Measurements from ENCODE around the gene NAPSA.

Gene NAPSA

GRCh38 chr19:50383852-50384684 lies 18.6 kb upstream of the NAPSA start, which contains the start of gene POLD1:
Gene POLD1, plus strand, starts transcription at chr19:50384347. Its CDS starts 14,505 bp downstream, at chr19:50398852.
- DNase-seq, result peak; percentile 100

GRCh38 chr19:50383001-50383851 lies 17.8 kb upstream of the NAPSA start:
- DNase-seq, result no peak

DNA sequence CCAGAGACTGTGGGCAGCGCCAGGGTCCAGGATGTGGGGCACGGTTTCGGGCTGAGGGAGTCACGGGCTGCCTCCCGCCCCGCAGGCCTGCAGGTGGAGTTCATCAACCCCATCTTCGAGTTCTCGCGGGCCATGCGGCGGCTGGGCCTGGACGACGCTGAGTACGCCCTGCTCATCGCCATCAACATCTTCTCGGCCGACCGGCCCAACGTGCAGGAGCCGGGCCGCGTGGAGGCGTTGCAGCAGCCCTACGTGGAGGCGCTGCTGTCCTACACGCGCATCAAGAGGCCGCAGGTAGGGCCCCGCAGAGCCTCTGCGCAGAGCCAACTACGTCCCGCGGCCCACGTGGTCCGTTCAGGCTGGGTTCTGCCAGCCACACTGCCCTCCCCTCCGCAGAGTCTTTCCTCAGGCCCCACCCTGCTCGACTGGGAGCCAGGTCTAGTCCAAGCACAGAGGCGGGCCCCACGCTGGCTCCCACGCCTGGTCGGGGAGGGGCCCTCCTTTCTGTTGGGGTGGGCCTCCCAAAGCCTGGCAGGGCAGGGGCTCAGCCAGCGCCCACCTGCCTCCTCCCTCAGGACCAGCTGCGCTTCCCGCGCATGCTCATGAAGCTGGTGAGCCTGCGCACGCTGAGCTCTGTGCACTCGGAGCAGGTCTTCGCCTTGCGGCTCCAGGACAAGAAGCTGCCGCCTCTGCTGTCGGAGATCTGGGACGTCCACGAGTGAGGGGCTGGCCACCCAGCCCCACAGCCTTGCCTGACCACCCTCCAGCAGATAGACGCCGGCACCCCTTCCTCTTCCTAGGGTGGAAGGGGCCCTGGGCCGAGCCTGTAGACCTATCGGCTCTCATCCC lies 16.7 kb upstream of the NAPSA start:
- DNase-seq, result no peak

- no peak for DNase-seq
Observed at GRCh38 chr19:50380751-50381151, 15.3 kb upstream of the NAPSA start.

DNA sequence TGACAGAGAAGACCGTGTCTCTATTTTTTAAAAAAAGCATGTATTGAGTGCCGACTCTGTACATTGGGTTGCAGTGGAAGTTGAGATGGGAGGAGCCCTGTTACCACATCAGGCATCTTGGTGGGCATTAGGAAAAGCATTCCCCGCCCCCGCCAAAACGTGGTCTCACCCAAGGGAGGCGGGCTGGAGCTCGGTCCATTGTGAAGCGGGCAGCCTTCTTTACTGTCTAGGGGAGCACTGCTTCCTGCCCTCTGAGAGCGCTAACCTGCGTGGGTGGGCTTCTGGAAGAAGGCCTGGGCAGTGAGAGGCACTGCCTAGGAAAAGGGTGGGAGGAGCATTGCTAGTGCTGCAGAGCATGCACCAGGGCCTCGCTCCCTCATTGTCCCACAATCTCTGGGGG lies 14.7 kb upstream of the NAPSA start:
- DNase-seq, result no peak

- DNase-seq, result no peak
Observed at GRCh38 chr19:50379602-50380001, 14.2 kb upstream of the NAPSA start.

- no peak for DNase-seq
Observed at GRCh38 chr19:50378863-50379236, 13.4 kb upstream of the NAPSA start.

DNA sequence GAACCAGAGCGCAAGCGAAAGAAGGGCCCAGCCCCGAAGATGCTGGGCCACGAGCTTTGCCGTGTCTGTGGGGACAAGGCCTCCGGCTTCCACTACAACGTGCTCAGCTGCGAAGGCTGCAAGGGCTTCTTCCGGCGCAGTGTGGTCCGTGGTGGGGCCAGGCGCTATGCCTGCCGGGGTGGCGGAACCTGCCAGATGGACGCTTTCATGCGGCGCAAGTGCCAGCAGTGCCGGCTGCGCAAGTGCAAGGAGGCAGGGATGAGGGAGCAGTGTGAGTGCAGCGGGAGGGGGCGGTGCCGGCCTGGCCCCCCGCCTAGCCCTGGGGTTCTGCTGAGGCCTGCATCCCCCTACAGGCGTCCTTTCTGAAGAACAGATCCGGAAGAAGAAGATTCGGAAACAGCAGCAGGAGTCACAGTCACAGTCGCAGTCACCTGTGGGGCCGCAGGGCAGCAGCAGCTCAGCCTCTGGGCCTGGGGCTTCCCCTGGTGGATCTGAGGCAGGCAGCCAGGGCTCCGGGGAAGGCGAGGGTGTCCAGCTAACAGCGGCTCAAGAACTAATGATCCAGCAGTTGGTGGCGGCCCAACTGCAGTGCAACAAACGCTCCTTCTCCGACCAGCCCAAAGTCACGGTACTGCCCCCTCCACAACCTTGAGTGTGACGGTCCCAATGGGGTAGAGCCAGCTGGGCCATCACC lies 12.9 kb upstream of the NAPSA start:
- DNase-seq, result no peak

GRCh38 chr19:50377517-50377916 lies 12.1 kb upstream of the NAPSA start:
- no peak for DNase-seq

DNA sequence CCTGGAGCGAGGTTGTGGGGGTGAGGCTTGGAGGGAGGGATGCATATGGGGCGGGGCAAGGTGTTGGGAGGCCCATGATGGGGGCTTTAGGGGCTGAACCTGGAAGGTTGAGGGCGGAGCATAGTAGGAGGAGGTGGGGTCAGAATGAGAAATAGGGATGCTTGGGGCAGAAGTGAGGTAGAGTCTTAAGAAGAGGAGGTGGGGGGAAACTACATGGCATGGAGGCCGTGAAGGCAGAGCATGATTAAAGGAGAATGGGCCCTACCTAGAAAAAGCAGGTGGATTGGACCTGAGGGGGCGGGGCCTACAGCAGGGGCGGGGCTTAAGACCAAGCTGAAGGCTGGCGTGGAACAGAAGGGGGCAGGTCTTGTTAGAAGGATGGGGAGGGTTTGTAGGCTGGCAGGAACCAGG lies 11.6 kb upstream of the NAPSA start:
- peak; percentile 55 for DNase-seq

DNA sequence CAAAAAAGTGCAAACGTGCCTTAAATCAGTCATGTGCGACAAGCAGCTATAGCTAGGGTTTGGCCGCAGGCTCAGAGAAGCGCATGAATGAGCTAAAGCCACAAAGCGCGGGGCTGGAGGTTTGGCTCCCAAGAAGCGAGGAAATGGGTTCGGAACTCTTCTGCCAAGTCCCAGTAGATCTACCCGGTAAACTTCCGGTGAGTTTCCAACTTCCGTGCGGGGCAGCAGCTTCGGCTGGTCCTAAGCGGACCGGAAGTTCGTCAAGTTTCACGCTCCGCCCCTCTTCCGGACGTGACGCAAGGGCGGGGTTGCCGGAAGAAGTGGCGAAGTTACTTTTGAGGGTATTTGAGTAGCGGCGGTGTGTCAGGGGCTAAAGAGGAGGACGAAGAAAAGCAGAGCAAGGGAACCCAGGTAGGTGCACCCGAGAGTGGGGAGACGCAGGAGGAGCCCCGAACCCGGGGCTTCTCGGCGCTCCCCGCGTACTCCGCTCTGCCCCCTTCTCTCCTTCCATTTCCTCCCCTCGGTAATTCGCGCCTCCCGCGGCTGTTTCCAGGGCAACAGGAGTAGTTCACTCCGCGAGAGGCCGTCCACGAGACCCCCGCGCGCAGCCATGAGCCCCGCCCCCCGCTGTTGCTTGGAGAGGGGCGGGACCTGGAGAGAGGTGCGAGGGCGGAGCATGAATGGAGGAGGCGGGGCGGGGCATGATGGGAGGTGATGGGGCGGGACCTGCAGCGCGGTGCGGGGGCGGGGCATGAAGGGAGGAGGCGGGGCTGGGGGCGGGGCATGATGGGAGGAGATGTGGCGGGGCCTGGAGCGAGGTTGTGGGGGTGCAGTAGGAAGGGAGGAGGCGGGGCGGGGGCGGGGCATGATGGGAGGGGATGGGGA lies 11.0 kb upstream of the NAPSA start, which contains the start of gene NR1H2:
Gene NR1H2, plus strand, starts transcription at position 292 of the 885 bp plus-strand sequence. CDS start 1,149 bp downstream, outside the sequence.
- DNase-seq, result peak; percentile 97

- DNase-seq, result no peak
Observed at GRCh38 chr19:50371914-50372475, 6.6 kb upstream of the NAPSA start.

- DNase-seq, result peak; percentile 89
Observed at GRCh38 chr19:50368649-50369570, 3.5 kb upstream of the NAPSA start.

GRCh38 chr19:50362656-50363424 lies 2.6 kb downstream of the NAPSA start:
- peak; percentile 84 for DNase-seq

DNA sequence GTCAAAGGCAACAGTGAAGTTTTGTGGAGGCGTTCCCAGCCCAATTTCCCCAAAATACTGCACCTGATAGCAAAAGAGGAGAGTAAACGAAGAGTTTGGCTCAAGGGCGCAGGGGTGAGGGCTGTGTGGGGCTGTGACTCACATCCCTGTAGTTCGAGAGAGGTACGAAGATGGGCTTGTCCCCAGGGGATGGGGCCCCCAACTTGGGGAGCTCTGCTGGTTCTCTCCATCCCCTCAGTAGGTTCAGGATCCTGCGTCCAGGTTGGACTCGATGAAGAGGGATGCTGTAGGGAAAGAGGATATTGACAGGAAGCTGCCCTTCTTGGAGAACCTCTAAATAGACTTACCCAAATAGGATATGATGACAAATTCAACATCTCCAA lies 3.4 kb downstream of the NAPSA start:
- DNase-seq, result no peak

GRCh38 chr19:50361290-50362029 lies 4.0 kb downstream of the NAPSA start:
- peak; percentile 53 for DNase-seq

GRCh38 chr19:50359328-50359818 lies 6.1 kb downstream of the NAPSA start:
- no peak for DNase-seq
